Measurements from ENCODE around the gene SLC9C1. TPM values are rescaled to one million over a fixed set of nuclear protein-coding genes. Genes with fewer than 3 reads are reported as not detected.
A peak's percentile ranks its signal among the peaks of the same experiment; 100 is the strongest.

Gene SLC9C1
- total RNA-seq, 1 donor from 2014 or later, result 1.3 TPM

DNA sequence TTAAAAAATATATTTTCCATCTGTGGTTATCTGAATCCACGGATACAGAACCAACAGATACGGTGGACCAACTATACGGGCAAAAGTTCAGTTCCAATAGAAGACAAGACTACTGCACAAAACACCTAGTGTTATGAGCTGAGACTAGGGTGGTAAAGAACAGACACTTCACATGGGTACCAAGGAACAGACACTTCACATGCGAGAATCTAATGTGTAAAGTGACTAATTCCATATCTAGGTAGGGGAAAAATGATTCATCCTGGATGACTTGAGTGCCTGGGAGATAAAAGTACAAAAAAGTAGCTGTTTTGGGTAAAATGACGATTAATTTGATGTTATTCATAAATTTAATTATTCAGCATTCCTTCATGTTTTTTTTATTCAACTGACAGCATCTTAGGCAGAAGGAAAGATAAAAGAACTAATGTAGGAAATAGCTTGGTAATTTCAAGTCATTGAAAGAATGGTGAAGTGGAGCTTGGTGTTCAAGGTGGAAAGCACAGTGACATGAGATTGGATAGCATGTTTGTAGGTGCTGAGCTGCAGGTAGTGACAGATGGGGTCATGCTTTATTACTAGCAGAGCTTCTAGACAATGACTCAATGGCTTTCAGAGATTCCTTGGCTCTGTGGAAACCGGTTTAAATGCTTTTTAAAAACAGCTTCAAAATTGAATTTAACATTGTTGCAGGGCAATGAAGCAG lies 44.2 kb upstream of the SLC9C1 start:
- Histone ChIP-seq H3K4me1 (peaks cover 7% of the 10 kb centered on the region), H3K27ac (replicated peaks) (no peak overlapping the region), H3K4me3 (no peak overlapping the region), H3K9me3 (replicated peaks) (peaks cover 5% of the 10 kb centered on the region), H3K36me3 (no peaks in the 10 kb centered on the region), H3K27me3 (ENCODE audit: low read depth) (peaks cover 11% of the 10 kb centered on the region)
- intact Hi-C loops (cut with micrococcal nuclease), result no loop called here
- DNase-seq, result no peak
- TF ChIP-seq, protein P1, sequence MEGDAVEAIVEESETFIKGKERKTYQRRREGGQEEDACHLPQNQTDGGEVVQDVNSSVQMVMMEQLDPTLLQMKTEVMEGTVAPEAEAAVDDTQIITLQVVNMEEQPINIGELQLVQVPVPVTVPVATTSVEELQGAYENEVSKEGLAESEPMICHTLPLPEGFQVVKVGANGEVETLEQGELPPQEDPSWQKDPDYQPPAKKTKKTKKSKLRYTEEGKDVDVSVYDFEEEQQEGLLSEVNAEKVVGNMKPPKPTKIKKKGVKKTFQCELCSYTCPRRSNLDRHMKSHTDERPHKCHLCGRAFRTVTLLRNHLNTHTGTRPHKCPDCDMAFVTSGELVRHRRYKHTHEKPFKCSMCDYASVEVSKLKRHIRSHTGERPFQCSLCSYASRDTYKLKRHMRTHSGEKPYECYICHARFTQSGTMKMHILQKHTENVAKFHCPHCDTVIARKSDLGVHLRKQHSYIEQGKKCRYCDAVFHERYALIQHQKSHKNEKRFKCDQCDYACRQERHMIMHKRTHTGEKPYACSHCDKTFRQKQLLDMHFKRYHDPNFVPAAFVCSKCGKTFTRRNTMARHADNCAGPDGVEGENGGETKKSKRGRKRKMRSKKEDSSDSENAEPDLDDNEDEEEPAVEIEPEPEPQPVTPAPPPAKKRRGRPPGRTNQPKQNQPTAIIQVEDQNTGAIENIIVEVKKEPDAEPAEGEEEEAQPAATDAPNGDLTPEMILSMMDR (IDR thresholded peaks at IDR 0.05; ENCODE audit: borderline replicate concordance), result no peak

DNA sequence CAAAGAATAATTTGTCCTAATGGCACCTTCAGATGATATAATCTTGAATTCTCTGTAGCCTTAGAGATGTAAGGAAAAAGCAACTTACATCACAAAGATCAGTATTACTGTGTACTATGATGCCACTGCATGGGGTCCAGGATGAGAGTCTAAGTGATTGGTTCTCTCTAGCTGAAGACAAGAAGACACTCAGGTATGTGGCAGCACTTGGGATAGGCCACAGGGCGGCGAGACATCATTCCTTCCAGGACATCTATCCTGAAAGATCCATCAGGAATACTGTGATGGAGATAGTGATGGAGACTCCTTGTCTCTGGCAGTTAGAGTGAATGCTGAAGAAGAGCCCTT lies 41.4 kb upstream of the SLC9C1 start:
- Histone ChIP-seq H3K27ac (replicated peaks) (peak overlapping the region; percentile 74), H3K27me3 (ENCODE audit: low read depth) (peaks cover 29% of the 10 kb centered on the region), H3K4me3 (no peak overlapping the region), H3K36me3 (no peaks in the 10 kb centered on the region), H3K9me3 (replicated peaks) (no peaks in the 10 kb centered on the region), H3K4me1 (peaks cover 13% of the 10 kb centered on the region)
- TF ChIP-seq, protein P1 (IDR thresholded peaks at IDR 0.05; ENCODE audit: borderline replicate concordance), result no peak
- intact Hi-C loops (cut with micrococcal nuclease), result no loop called here
- DNase-seq, result no peak

DNA sequence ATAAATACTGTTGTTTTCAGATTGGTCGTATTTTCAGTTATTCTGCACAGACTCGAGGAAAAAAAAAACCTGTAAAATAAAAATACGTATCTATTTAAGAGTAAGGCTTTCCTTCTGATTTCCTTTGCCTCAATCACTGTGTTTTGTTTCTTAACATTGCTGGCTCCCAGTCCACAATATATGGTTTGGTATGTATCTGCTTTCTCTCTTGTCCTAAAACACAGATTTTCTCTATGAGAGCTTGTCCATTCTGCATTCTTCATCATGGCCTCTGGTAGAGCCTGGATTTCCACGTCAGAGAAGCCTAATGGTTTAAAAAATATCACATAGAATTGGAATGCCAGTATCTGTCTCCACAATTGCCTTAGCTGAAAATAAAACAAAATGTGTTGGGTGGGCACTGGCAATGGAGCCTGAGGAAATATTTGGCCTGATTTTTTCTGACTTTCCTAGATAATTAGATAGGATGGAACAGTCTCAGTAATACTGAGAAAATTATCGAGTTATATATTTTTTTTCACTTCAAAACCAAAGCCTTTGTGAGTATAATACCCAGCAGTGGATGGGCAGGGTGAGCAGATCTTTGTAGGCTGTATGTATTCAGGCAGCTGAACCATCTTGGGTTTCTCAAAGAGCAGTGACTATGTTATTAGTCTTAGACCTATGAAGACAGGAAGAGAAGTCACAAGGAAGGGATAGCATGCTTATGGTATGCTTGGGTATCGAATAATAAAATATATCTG lies 40.8 kb upstream of the SLC9C1 start:
- TF ChIP-seq, protein P1 (IDR thresholded peaks at IDR 0.05; ENCODE audit: borderline replicate concordance), result no peak
- DNase-seq, result no peak
- Histone ChIP-seq H3K27me3 (ENCODE audit: low read depth) (peaks cover 29% of the 10 kb centered on the region), H3K4me1 (peaks cover 13% of the 10 kb centered on the region), H3K27ac (replicated peaks) (peak overlapping the region; percentile 74), H3K9me3 (replicated peaks) (no peaks in the 10 kb centered on the region), H3K4me3 (peak overlapping the region; percentile 63), H3K36me3 (no peaks in the 10 kb centered on the region)
- intact Hi-C loops (cut with micrococcal nuclease), result no loop called here

DNA sequence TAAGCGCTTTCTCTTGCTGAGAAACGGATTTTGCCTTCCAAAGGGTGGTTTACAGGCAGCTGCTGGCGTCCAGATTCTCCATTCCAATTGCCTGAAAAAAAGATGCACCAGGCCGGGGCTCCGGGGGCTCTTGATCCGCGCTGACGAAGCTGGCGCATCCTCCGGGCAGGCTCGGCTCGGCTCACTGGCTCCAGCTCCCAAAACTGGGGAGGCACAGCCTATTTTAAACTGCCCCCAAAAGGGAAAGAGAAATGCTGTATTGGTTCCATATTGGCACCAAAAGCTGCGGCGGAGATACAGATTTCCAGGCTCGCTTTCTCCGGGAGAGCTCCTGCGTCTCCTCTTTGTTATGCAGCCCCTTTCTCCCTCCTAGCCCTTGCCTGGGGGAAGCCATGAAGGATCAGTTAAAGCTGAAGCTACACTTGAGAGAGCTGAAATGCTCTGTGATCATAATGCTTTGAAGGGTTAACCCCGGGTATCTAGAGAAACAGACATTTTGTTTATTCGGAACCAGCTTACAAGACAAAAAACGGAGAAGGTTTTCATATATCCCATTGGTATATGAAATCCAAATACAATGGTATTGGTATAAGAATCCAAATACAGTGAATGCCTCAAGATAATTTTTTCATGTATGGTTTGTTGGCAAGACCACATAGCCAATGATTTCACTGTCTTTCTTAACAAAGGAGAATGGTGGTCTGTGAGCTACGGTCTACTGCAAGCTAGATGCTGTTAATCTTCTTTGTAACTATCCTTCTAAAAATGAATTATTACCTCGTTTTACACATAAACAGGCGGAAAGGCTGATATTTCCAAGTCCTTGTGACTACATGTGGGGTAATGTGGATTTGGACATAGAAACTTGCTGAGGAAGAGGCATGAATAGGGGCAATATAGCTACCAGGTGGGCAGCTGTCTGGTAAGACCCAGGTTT lies 39.6 kb upstream of the SLC9C1 start:
- Histone ChIP-seq H3K4me3 (peak overlapping the region; percentile 63), H3K36me3 (no peaks in the 10 kb centered on the region), H3K4me1 (peaks cover 13% of the 10 kb centered on the region), H3K27me3 (ENCODE audit: low read depth) (peaks cover 29% of the 10 kb centered on the region), H3K27ac (replicated peaks) (peak overlapping the region; percentile 74), H3K9me3 (replicated peaks) (no peaks in the 10 kb centered on the region)
- TF ChIP-seq, protein P1 (IDR thresholded peaks at IDR 0.05; ENCODE audit: borderline replicate concordance), result no peak
- intact Hi-C loops (cut with micrococcal nuclease), result no loop called here
- DNase-seq, result peak; percentile 13

DNA sequence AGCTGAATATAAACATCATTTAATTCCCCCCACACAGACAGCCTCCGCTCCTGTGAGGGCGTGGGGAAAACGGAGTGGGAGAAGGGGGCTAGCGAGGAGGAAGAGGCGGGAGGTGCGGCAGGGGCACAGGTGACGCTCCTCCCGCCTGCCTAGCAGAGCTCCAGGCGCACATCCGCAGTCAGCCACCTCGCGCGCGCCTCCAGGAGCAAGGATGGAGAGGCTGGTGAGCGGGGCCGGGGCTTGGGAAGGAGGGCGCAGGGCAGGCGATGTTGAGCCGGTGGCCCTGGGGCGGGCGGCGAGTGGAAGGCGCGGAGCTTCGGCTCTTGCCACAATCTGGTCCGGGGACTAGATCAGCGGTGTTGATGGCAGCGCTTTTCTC lies 39.0 kb upstream of the SLC9C1 start, which contains the start of gene CD200:
Gene CD200 (plus strand): TSS at position 155 of the 379 bp plus-strand sequence. CDS start 57 bp downstream, at position 212.
- peak within 1 kb of the TSS; percentile 74 for H3K27ac ChIP-seq (replicated peaks)
- TF ChIP-seq, protein P1 (IDR thresholded peaks at IDR 0.05; ENCODE audit: borderline replicate concordance), result no peak
- intact Hi-C loops (cut with micrococcal nuclease), result no loop called here

More for the DNA sequence above, 39.0 kb upstream of the SLC9C1 start, which contains the start of gene CD200:
- peak; percentile 37 for DNase-seq
- peaks cover 29% of the 10 kb centered on the region for H3K27me3 ChIP-seq (ENCODE audit: low read depth)
- no peaks in the 10 kb centered on the region for H3K9me3 ChIP-seq (replicated peaks)
- no peaks in the 10 kb centered on the region for H3K36me3 ChIP-seq
- peaks cover 13% of the 10 kb centered on the region for H3K4me1 ChIP-seq
- peak within 1 kb of the TSS; percentile 63 for H3K4me3 ChIP-seq

All from left ventricle myocardium inferior (tissue), 1 donor.